Left forelimb (tissue), 1 donor: Measurements from ENCODE around the gene CASZ1.

Experiments
- DNase-seq: peaks from one replicate; pipeline ENCODE4 v3.0.0-alpha.2; 2018; ENCODE audit warnings: low spot score

The CASZ1 gene

GRCh38 chr1:10687782-10688408, 108.6 kb downstream of the CASZ1 start:
- no peak for DNase-seq

- DNase-seq = no peak
Observed at GRCh38 chr1:10687251-10687651, 109.2 kb downstream of the CASZ1 start.

- no peak for DNase-seq
Observed at GRCh38 chr1:10686404-10687040, 109.9 kb downstream of the CASZ1 start.

- no peak for DNase-seq
Observed at GRCh38 chr1:10685808-10686403, 110.5 kb downstream of the CASZ1 start.

- no peak for DNase-seq
Observed at GRCh38 chr1:10685196-10685807, 111.1 kb downstream of the CASZ1 start.

- DNase-seq = no peak
Observed at GRCh38 chr1:10684221-10684620, 112.2 kb downstream of the CASZ1 start.

- no peak for DNase-seq
Observed at GRCh38 chr1:10682449-10683309, 113.8 kb downstream of the CASZ1 start.

GRCh38 chr1:10682108-10682445, 114.4 kb downstream of the CASZ1 start:
- no peak for DNase-seq

GRCh38 chr1:10681296-10682107, 114.9 kb downstream of the CASZ1 start:
- DNase-seq = no peak

GRCh38 chr1:10680487-10680886, 116.0 kb downstream of the CASZ1 start:
- no peak for DNase-seq

- no peak for DNase-seq
Observed at GRCh38 chr1:10679496-10680220, 116.8 kb downstream of the CASZ1 start.

GRCh38 chr1:10678852-10679251, 117.6 kb downstream of the CASZ1 start:
- DNase-seq = no peak

GRCh38 chr1:10678402-10678801, 118.0 kb downstream of the CASZ1 start:
- DNase-seq = no peak

- DNase-seq = no peak
Observed at GRCh38 chr1:10677491-10678391, 118.7 kb downstream of the CASZ1 start.

GRCh38 chr1:10676963-10677362, 119.5 kb downstream of the CASZ1 start:
- DNase-seq = no peak

- DNase-seq = no peak
Observed at GRCh38 chr1:10675813-10676212, 120.6 kb downstream of the CASZ1 start.

GRCh38 chr1:10674700-10675609, 121.5 kb downstream of the CASZ1 start:
- no peak for DNase-seq

GRCh38 chr1:10674222-10674621, 122.2 kb downstream of the CASZ1 start:
- no peak for DNase-seq
